Mucosa of descending colon (tissue), 3 donors: Measurements from ENCODE around the gene PSD. TPM values are rescaled to one million over a fixed set of nuclear protein-coding genes. Genes with fewer than 3 reads are reported as not detected.

Experiments used
- ATAC-seq: fragments of 200-7000 bp; cut with Tn5 transposase; one replicate; pipeline ENCODE4 v1.9.1; 2020; ENCODE audit warnings: mild to moderate bottlenecking, moderate library complexity
- DNase-seq, 3 donors: peaks; one replicate each; pipeline ENCODE4 v3.0.0-alpha.2; 2020
- H3K36me3 ChIP-seq: fragments of 200-600 bp; one replicate; pipeline ENCODE4 v1.8.0; 2021; ENCODE audit warnings: low read depth, mild to moderate bottlenecking
- H3K4me1 ChIP-seq: fragments of 200-600 bp; one replicate; pipeline ENCODE4 v1.8.0; 2021; ENCODE audit warnings: low read depth, mild to moderate bottlenecking
- H3K4me3 ChIP-seq: fragments of 200-600 bp; one replicate; pipeline ENCODE4 v1.8.0; 2021; ENCODE audit warnings: mild to moderate bottlenecking
- H3K9me3 ChIP-seq: fragments of 200-600 bp; one replicate; pipeline ENCODE4 v1.8.0; 2021; ENCODE audit warnings: mild to moderate bottlenecking
- CTCF ChIP-seq: fragments of 200-600 bp; IDR thresholded peaks from one replicate; pipeline ENCODE4 v1.8.0; 2022; ENCODE audit warnings: antibody characterized with exemption, mild to moderate bottlenecking
- intact Hi-C, 2 donors: fragments of 100-400 bp; cut with DNase I in 1 of 2; cut with micrococcal nuclease in 1 of 2; formaldehyde crosslinking; loops; one replicate each; pipeline versions ENCODE4 v1.11.0 to v1.11.1; 2022; cut with DNase I, micrococcal nuclease
- long read RNA-seq, 2 donors: library from polyadenylated mRNA; unstranded; transcript quantifications; one replicate each; pipeline ENCODE4 v2.0.0, GENCODE V29; 2019 to 2021
- total RNA-seq, 3 donors: library from RNA; stranded (reverse); fragmentation: NEBNext Ultra II Directional in 2 of 3; extraction: Animal tissue kit (Norgen Biotek cat#: 25700) in 2 of 3; gene quantifications; one replicate each; pipeline versions ENCODE4 v1.2.1 to v1.2.4, GENCODE V29; 2021 to 2023
- donor health status: DM: no; HTN: no; CAD: no; lungs with moderate emphysema.
- donor health status: DM: no; HTN: no; CAD: no.
- donor health status: DM: no; HTN: yes; CAD: no.

The PSD gene
- total RNA-seq: 100 to 1,000 TPM in 1 of 3 donors, 10 to 100 TPM in 1, 1 to 10 TPM in 1; 8.2 to 228 (median 11.4) TPM
- long read RNA-seq, donor 1, partial matches to known transcripts: 12 of 301 reads
- long read RNA-seq, donor 1, other reads (novel, unspliced or antisense): 289 of 301 reads
- long read RNA-seq, donor 2, partial matches to known transcripts: 0 of 9 reads
- long read RNA-seq, donor 2, other reads (novel, unspliced or antisense): 9 of 9 reads

- peaks cover 27% of the 10 kb centered on the region for H3K4me1 ChIP-seq
- H3K9me3 ChIP-seq: no peaks in the 10 kb centered on the region
- no peaks in the 10 kb centered on the region for H3K36me3 ChIP-seq
- ATAC-seq (no peak), DNase-seq (peak in 1 of 3 donors; percentile 55)
- intact Hi-C loops: no loop called here
- TF ChIP-seq CTCF: no peak
- no peak within 1 kb of the TSS for H3K4me3 ChIP-seq
Measured at GRCh38 chr10:102418622-102419268, at the start of gene PSD. TSS of gene PSD (minus strand) at chr10:102418785. CDS start at chr10:102417038, 1,747 bp downstream.

GRCh38 chr10:102467971-102468438, 49.4 kb upstream of the PSD start:
- intact Hi-C loops: no loop called here
- peak; percentile 77 for ATAC-seq
- TF ChIP-seq CTCF: no peak
- peak; percentile 75 to 80 (median 78) for DNase-seq
- Histone ChIP-seq H3K36me3 (no peaks in the 10 kb centered on the region), H3K4me1 (peaks cover 6% of the 10 kb centered on the region), H3K4me3 (no peak overlapping the region), H3K9me3 (no peaks in the 10 kb centered on the region)

GRCh38 chr10:102467318-102467717, 48.7 kb upstream of the PSD start:
- DNase-seq: no peak
- no peaks in the 10 kb centered on the region for H3K9me3 ChIP-seq
- intact Hi-C loops: no loop called here
- ATAC-seq: no peak
- no peak overlapping the region for H3K4me3 ChIP-seq
- TF ChIP-seq CTCF: no peak
- H3K4me1 ChIP-seq: peaks cover 13% of the 10 kb centered on the region
- H3K36me3 ChIP-seq: no peaks in the 10 kb centered on the region

- intact Hi-C loops: no loop called here
- DNase-seq: no peak
- Histone ChIP-seq H3K4me3 (no peak overlapping the region), H3K9me3 (no peaks in the 10 kb centered on the region), H3K36me3 (no peaks in the 10 kb centered on the region), H3K4me1 (peaks cover 21% of the 10 kb centered on the region)
- no peak for TF ChIP-seq CTCF
- ATAC-seq: no peak
Measured at GRCh38 chr10:102465466-102465865, 46.9 kb upstream of the PSD start.

- peaks cover 21% of the 10 kb centered on the region for H3K4me1 ChIP-seq
- no peaks in the 10 kb centered on the region for H3K36me3 ChIP-seq
- no peaks in the 10 kb centered on the region for H3K9me3 ChIP-seq
- no peak overlapping the region for H3K4me3 ChIP-seq
- intact Hi-C loops: no loop called here
- no peak for DNase-seq
- ATAC-seq: no peak
- no peak for TF ChIP-seq CTCF
Measured at GRCh38 chr10:102463983-102464382, 45.4 kb upstream of the PSD start.
